GM21737 (cell line): ENCODE measurements around the gene ZNF787.

Source experiments
- ATAC-seq: cut with Tn5 transposase; IDR thresholded peaks from one replicate; pipeline ENCODE4 v1.9.1; 2021; ENCODE audit warnings: mild to moderate bottlenecking, moderate library complexity; ENCODE audit not compliant: unreplicated experiment

Gene ZNF787

DNA sequence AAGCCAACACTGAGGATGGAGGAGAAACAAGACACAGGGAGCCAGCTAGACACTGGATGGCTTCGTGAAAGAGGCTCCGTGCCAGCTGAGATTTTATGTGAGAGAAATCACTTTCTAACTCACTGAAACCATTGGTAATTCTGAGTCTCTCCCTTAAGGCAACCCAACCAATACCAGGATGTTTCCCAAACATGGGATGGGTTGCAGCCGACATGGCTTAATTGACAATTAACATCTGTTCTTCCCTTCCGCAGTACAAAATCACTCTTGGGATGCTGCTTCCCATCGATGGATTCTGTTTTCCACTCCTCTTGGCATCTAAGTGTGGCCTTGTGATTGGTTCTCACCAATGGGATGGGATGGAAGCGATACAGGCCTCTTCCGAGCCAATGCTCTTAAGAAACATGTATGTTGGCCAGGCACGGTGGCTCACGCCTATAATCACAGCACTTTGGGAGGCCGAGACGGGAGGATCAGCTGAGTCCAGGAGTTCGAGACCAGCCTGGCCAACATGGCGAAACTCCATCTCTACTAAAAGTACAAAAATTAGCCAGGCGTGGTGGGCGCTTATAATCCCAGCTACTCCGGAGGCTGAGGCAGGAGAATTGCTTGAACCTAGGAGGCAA, 2.3 kb upstream of the ZNF787 start:
- no peak for ATAC-seq

DNA sequence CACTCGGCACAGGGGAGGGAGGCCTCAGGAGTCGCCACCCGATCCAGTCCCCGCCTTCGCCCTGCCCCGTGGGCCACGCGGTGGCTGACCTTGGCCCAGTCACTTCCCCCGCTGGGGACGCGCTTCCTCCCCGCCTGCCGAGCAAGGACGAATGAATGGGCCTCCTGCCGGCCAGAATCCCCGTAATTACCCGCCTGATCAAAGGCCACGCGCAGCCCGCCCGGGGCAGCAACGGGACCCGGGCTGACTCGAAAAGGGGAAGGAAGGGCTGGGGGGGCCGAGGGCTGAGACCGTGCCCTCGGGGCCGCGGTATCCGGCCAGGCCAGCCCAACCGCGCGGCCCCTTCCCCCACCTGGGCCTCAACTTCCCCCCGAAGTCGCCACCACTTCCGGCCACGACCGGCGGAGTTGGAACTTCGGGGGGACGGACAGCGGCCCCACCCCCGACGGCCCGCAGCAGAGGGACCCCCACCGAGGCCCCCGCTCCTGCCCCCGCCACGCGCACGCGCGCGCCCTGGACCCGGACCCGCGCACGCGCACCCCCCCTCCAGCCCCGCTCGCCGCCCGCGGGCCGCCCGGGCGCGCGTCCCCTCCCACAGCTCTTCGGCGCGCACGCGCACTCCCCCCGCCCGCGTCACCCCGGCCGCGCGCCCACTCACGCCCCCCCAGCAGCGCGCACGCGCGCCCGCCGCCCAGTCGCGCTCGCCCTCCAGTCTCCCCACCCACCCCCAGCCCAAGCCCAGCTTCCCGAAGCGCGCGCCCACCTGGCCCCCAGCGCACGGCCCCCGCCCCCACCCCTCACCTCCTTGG, 520 bp downstream of the ZNF787 start:
- ATAC-seq: peak; percentile 25

GRCh38 chr19:56120002-56120370, 1.1 kb downstream of the ZNF787 start:
- no peak for ATAC-seq

DNA sequence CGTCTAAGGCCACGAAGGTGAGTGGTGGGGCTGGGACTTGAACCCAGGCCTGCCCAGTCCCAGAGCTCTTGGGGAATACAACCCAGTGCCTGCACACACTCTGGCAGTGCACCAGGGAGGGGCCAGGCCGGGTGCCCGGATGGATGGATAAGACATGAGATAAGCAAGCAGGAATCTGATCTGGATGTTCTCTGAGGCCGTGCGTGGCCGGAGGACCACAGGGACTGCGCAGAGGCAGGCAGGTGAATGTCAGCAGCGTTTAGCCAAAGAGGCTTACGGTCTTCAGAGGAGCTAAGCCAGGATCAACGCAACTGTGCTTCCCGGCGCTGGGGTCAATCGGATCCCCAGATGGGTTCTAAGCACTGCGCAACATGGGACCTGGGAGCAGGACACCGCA, 1.5 kb downstream of the ZNF787 start:
- ATAC-seq: no peak

DNA sequence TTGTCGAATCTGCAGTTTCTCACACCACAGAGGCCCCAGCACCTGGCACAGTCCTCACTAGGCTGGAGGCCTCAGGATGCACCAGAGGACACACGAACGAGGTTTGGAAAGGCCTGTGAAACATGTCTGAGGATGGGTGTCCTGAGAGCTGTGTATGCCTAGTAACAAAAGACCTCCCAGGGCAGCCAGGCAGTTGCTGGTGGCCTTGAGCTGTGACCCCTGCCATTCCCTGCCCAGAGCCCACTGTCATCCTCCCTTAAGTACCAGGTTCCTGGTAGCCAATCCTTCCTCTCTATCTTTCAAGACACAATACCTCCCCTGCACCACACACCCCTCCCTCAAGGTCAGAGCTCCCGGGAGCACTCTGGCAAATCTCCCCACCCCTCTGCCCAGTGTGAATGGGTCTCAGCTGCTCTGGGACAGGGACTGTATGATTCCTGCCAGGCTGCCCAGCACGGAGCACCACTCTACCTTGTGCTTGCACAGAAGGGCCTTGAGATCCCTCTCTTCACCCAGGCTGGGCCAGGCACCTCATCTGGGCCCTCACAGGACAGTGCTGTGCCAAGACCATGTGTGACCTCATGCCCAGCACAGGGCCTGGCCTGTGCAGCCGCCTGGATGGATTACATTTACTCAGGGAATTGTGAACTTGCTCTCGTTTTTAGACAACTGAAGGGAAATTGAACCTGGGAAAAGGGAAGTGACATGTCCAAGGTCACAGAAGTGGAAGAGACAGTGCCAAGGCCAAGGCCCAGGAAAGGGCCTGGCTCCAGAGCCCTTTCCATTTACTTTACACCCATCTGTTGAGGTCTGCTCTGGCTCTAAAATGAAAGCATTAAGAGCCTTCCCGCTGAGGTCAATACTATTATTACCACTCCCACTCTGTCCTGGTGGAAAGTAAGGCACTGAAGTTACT, 2.2 kb downstream of the ZNF787 start:
- ATAC-seq: no peak

- no peak for ATAC-seq
Measured at GRCh38 chr19:56117889-56118288, 3.2 kb downstream of the ZNF787 start.

- no peak for ATAC-seq
Measured at GRCh38 chr19:56117376-56117884, 3.7 kb downstream of the ZNF787 start.

- ATAC-seq: no peak
Measured at GRCh38 chr19:56116606-56117005, 4.5 kb downstream of the ZNF787 start.

DNA sequence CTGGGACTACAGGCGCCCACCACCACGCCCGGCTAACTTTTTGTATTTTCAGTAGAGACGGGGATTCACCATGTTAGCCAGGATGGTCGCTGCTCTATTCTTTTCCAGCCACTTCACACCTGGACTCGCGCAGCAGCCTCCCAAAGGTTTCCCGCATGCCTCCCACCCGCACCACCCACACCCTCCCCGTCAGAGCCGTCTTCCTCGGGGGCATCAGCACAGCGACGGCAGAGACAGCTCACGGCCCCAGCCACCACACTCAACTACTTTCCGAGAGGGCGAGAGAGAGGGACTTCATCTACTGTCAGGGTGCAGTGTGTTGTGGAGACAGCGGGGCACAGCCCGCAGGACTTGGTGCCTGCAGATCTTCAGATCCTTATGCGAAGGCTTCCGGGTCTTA, 5.6 kb downstream of the ZNF787 start:
- ATAC-seq: no peak

DNA sequence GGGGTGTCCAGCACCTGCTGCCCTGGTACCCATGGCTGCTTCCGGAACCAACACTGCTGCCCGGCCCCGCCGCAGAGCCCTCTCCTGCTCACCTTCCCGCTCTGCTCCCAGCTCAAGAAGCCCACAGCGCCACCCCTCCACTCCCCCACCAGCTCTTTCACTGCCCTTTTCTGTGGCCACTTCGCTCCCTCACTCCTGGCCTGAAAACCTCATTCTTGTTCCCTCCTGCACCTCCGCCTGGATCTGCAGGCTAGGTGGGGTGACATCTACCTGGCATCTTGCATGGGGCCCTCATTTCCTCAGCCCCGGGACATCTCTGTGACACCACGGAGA, 6.4 kb downstream of the ZNF787 start:
- ATAC-seq: no peak

GRCh38 chr19:56114051-56114777, 6.9 kb downstream of the ZNF787 start:
- ATAC-seq: no peak

- ATAC-seq: no peak
Measured at GRCh38 chr19:56113074-56113632, 7.9 kb downstream of the ZNF787 start.

DNA sequence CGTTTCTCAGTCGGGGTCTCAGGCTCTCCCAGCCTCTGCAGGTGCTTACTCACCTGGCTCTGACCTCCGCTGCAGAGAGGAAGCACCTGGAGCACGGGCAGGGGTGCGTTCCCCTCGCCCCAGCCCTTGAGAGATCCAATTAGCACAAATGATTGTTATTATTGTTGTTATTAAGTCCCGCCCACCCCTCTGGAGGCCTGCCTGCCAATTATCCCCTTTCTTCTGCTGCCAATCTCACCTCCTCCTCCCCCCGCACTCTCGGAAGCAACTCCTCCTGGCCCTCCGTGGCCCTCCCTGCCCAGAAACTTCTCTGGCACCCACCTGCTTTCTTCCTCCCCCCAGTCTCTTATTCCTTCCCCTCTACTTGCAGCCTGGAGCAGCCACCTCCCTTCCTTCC, 8.8 kb downstream of the ZNF787 start:
- ATAC-seq: no peak

- peak; percentile 55 for ATAC-seq
Measured at GRCh38 chr19:56111601-56112312, 9.3 kb downstream of the ZNF787 start.

DNA sequence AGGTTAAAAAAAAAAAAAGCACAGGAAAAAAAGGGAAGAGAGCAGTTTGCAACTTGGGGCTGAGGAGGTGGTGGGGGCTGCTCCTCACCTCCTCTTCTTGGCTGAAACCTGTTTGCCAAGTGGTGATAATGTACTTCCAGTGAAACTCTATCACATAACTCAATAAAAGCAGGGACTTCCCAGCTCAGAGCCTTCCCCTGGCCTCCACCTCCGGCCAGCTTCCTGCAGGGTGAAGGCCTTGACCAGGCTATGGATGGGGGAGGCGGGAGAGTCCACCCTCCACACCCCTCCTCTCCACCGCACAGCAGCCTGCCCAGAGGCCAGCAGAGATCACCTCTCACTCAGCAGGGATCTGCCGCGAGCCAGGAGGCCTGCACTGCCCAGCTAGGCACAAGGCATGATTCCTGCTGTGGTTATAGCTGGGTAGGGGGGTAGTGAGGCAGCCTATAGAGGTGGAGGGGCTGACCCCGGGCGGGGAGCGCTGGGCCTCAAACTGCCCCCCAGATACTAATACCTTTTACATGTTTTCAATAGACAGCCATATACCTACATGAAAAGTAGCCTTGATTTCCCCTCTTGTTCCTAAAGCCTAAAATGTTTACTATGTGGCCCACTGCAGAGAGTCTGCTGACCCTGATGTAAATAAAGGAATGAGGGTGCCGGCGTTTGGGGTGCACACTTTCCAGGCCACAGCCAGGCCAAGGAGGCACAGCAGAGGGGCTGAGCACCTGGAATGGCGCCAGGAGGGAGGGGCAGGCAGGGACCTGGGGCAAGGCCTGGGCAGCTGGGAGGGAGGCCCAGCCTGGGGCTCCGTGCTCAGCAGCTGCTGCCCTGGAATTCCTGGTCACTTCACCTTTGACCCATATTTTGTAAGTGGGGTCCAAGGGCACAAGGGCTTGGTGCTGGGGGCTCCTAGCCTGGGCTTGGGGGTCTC, 10.3 kb downstream of the ZNF787 start:
- ATAC-seq: no peak

- no peak for ATAC-seq
Measured at GRCh38 chr19:56109226-56109625, 11.9 kb downstream of the ZNF787 start.

DNA sequence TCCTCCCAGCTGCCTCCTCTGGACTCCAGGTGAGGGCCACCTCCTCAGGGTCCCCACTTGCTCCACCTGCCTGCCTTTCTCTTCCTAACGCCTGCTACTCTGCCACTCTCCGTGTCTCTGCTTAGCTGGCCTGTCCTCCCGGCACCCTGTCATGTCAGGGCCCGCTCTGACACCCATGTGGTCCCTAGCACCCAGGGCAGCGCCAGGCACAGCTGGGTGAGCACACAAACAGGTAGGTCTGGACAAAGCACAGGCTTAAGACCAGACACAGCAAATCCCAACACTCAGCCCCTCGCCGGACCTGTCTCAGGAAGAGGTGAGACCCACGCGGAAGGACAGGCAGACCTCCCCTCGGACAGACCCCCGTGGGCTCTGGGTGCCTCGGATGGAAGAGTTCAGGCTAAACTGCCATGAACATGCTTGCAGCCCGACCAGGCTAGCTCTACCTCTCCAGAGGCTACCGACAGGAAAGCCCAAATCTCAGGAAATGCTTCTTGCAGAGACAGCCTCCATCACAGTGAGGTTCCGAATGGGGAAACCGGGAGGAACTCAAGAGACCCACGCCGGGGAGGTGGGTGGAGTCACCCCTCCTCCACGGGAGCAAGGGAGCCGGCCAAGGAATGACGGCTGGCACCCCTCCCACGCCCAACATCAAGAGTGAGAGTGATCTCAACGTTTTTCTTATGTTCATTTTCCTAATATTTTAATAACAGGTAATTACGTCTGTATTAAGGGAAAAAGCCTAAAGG, 12.5 kb downstream of the ZNF787 start:
- no peak for ATAC-seq
